GM12872 (cell line): ENCODE results near the gene MYO3A.

ENCODE experiments used
- TF ChIP-seq, protein P1 (sequence below): IDR thresholded peaks from 3 replicates; pipeline ENCODE4 v1.5.1; 2011; ENCODE audit warnings: low read depth, mild to moderate bottlenecking, low read length, moderate library complexity; ENCODE audit not compliant: insufficient read depth

MYO3A gene

DNA sequence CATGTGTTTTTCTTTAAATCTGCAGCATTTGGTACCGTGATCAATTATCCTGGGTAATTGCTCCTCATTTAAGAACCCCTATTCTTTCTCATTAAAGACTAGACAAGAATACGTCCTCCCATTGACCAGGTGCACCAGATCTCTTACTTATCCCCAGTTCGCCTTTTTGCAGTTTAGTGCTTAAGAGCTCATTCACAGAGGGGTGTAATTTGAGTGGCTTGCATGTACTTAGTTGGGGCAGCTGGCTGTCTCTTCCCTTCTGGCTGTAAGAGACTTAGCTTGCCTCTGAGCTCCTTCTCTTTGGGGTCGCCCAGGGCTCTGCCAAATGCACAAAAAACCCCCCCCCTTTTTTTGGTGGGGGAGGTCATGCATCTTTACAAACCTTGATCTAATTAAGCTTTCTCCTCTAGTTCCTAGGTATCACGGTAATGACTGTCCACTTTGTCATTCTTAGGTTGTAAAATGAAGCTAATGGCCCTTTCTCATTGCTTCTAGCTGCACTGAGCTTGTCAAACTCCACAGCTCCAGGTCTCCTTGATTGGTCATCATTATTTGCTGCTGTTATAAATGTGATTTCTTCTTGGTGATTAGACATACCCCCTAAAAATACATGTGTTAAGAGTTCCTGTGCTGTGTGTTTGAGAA, 308.8 kb downstream of the MYO3A start:
- TF ChIP-seq, protein P1, sequence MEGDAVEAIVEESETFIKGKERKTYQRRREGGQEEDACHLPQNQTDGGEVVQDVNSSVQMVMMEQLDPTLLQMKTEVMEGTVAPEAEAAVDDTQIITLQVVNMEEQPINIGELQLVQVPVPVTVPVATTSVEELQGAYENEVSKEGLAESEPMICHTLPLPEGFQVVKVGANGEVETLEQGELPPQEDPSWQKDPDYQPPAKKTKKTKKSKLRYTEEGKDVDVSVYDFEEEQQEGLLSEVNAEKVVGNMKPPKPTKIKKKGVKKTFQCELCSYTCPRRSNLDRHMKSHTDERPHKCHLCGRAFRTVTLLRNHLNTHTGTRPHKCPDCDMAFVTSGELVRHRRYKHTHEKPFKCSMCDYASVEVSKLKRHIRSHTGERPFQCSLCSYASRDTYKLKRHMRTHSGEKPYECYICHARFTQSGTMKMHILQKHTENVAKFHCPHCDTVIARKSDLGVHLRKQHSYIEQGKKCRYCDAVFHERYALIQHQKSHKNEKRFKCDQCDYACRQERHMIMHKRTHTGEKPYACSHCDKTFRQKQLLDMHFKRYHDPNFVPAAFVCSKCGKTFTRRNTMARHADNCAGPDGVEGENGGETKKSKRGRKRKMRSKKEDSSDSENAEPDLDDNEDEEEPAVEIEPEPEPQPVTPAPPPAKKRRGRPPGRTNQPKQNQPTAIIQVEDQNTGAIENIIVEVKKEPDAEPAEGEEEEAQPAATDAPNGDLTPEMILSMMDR = no peak

DNA sequence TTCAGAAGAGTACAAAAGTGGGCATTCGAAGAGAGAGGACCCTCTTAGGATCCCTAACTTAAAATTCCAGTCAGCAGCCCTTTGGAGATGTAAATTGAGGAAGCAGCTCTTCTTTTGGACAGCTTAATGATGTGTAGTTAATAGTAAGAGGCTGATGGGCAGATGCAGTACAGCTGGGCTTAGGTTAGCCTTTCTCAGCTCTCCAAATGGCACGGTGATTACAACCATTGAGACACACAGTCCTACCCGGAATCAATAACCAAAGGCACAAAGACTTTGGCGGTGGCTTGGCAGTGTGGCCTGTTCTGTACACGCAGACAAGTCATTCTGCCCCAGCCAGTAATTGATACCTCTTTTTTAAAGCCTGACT, 309.3 kb downstream of the MYO3A start:
- TF ChIP-seq, protein P1 = no peak

DNA sequence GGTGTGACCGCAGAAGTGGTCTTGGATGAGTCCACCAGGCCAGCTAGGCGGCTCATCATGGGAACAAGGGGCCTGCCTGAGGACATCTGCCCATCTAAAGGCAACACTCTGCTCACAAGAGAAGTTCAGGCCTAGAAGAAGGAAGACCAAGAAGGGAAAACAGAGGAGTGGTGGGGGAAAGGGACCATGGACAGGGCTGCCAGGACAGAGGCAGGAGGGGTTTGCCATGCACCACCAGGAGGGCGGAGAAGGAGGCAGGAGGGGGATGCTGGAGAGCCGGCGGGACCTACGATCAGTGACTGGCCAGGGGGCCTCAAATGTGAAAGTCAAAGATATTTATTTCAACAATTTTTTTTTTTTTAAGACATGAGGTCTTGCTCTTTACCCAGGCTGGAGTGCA, 315.7 kb downstream of the MYO3A start:
- TF ChIP-seq, protein P1 = no peak

DNA sequence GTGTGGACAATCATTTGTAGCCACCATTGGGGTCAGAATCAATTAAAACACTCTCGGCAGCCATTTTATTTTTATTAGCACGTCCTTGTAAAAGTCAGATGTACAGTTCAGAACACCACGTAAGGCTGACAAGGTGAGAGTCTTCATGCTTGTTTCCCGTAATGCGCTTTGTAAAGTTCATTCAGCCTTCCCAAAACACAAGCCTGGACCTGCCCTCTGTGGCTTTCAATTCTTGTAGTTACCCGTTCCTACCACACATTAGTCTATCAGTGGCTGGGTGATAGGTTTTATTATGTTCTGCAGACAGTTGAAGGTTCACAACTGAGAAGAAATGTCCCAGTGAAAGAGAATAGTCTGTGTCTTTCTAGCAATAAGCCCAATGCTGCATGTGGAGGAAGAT, 317.9 kb downstream of the MYO3A start:
- TF ChIP-seq, protein P1 = no peak

DNA sequence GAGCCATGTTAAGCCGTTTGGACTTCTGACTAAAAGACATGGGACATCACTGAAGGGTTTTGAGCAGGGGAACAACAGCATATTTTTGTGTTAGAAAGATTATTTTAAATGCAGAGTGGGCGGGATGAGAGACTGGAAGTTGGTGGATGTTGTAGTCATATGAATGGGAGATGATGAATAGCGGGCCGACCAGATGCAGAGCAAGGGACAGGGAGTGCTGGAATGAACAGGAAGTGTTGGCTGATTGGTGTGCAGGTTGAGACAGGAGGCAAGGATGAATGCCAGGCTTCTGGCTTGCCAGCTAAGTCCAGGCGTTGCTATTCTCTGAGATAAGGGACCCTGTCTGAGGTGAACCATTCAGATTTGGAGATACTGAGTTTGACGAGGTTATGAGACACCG, 320.6 kb downstream of the MYO3A start:
- TF ChIP-seq, protein P1 = no peak

DNA sequence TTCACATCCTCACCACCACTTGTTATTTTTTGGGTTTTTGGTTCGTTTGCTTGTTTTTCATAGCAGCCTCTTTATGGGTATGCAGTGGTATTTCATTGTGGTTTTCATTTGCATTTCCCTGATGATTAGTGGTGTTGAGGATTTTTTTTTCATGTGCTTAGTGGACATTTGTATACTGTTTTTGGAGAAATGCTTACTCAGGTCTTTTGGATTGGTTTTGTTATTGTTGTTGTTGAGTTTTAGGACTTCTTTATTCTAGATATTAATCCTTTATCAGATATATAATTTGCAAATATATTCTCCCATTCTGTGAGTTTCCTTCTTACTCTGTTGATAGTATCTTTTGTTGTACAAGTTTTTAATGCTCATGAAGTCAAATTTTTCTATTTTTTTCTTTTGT, 325.3 kb downstream of the MYO3A start:
- TF ChIP-seq, protein P1 = no peak
